ELF-1 (cell line): ENCODE results near the gene SPATS2.

ENCODE experiments used
- DNase-seq: peaks from one replicate; pipeline ENCODE4 v3.0.0-alpha.2; 2016; ENCODE audit warnings: low read depth, low spot score

Gene SPATS2

GRCh38 chr12:49540229-49541139 is 173.2 kb downstream of the SPATS2 start:
- peak; percentile 39 for DNase-seq

GRCh38 chr12:49541140-49541861 is 174.0 kb downstream of the SPATS2 start:
- no peak for DNase-seq

GRCh38 chr12:49541911-49542505 is 174.7 kb downstream of the SPATS2 start:
- no peak for DNase-seq

GRCh38 chr12:49542592-49543160 is 175.4 kb downstream of the SPATS2 start:
- DNase-seq = no peak

GRCh38 chr12:49543221-49543913 is 176.1 kb downstream of the SPATS2 start:
- DNase-seq = no peak

GRCh38 chr12:49543914-49544815 is 176.9 kb downstream of the SPATS2 start:
- DNase-seq = peak; percentile 37

- DNase-seq = no peak
Observed at GRCh38 chr12:49545815-49546214, 178.6 kb downstream of the SPATS2 start.

- DNase-seq = no peak
Observed at GRCh38 chr12:49546481-49546880, 179.2 kb downstream of the SPATS2 start.

GRCh38 chr12:49547090-49547690 is 179.9 kb downstream of the SPATS2 start:
- DNase-seq = no peak

- DNase-seq = no peak
Observed at GRCh38 chr12:49548481-49548821, 181.2 kb downstream of the SPATS2 start.

- peak; percentile 60 for DNase-seq
Observed at GRCh38 chr12:49548822-49549648, 181.8 kb downstream of the SPATS2 start.

- DNase-seq = no peak
Observed at GRCh38 chr12:49549735-49550692, 182.8 kb downstream of the SPATS2 start.

- no peak for DNase-seq
Observed at GRCh38 chr12:49550693-49551252, 183.5 kb downstream of the SPATS2 start.

GRCh38 chr12:49552014-49552413 is 184.8 kb downstream of the SPATS2 start:
- no peak for DNase-seq

- no peak for DNase-seq
Observed at GRCh38 chr12:49552425-49552824, 185.2 kb downstream of the SPATS2 start.

- DNase-seq = no peak
Observed at GRCh38 chr12:49552899-49553298, 185.6 kb downstream of the SPATS2 start.

GRCh38 chr12:49553512-49554088 is 186.3 kb downstream of the SPATS2 start:
- no peak for DNase-seq
